Measurements from ENCODE around the gene MIPEP. TPM values are rescaled to one million over a fixed set of nuclear protein-coding genes. Genes with fewer than 3 reads are reported as not detected.

Gene MIPEP
- total RNA-seq, 1 experiment from 2014 or later = 37.4 TPM

- DNase-seq (ENCODE audit: low spot score) = no peak
- in situ Hi-C loops (cut with HindIII; ENCODE audit: low sequenced_read_pairs) = no loop called here
These were observed 30.7 kb downstream of the MIPEP start for GRCh38 chr13:23858546-23858945.

- peak; percentile 92 for DNase-seq (ENCODE audit: low spot score)
- in situ Hi-C loops (cut with HindIII; ENCODE audit: low sequenced_read_pairs) = no loop called here
These were observed 33.0 kb downstream of the MIPEP start for GRCh38 chr13:23856008-23856750.

- no peak for DNase-seq (ENCODE audit: low spot score)
- in situ Hi-C loops (cut with HindIII; ENCODE audit: low sequenced_read_pairs) = no loop called here
These were observed 33.8 kb downstream of the MIPEP start for GRCh38 chr13:23855360-23855759.

DNA sequence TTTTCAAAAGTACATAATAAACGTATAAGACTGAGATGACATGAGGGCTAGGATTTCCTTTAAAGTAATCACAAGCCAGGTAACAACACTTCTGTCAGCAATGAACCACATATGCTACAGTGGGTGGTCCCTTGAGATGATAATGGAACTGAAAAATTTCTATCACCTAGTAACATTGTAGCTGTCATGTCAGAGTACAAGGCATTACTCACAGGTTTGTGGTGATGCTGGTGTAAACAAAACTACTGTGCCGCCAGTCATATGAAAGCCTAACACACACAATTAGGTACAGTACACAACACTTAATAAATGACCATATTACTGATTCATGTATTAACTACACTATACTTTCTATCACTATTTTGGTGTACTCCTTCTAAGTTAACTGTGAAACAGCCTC is 36.8 kb downstream of the MIPEP start:
- no peak for DNase-seq (ENCODE audit: low spot score)
- in situ Hi-C loops (cut with HindIII; ENCODE audit: low sequenced_read_pairs) = no loop called here

GRCh38 chr13:23851106-23851505 is 38.1 kb downstream of the MIPEP start:
- DNase-seq (ENCODE audit: low spot score) = no peak
- in situ Hi-C loops (cut with HindIII; ENCODE audit: low sequenced_read_pairs) = no loop called here

DNA sequence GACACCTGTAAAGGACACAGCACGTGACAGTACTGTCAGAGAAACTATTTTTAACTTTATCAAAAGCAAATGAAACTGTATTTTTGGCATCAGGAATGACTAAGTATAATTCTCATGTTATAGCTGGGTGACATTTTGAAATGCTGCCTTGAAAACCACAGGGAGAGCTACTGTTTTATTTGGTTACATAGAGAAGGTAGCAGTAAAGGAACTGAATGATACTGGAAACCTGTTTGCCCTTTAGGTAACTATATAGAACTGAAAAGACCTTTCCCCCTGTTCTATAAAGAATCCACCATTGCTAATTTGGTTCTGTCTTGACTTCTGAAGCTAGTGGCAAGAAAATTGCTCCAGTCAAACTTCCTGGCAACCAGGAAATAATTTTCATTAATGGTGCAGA is 39.1 kb downstream of the MIPEP start:
- no peak for DNase-seq (ENCODE audit: low spot score)
- in situ Hi-C loops (cut with HindIII; ENCODE audit: low sequenced_read_pairs) = no loop called here

DNA sequence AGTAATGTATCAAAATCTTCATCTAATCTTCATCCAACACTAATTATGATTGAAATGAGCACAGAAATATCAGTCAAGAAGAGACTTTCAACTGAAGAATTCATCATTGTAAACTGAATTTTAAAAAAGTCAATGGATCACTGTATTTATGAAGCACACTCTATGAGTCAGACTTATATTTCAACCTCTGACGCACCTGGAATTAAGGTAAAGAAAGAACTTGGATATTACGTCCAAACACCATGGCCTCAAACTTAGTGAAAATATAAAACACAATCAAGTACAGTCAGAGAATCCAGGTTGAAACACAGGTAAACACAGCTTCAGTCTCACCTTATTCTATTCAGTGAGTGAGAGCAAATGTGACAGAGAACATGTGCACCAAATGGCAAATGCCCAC is 39.5 kb downstream of the MIPEP start:
- in situ Hi-C loops (cut with HindIII; ENCODE audit: low sequenced_read_pairs) = no loop called here
- DNase-seq (ENCODE audit: low spot score) = no peak

- no peak for DNase-seq (ENCODE audit: low spot score)
- in situ Hi-C loops (cut with HindIII; ENCODE audit: low sequenced_read_pairs) = no loop called here
These were observed 40.5 kb downstream of the MIPEP start for GRCh38 chr13:23848646-23849141.

DNA sequence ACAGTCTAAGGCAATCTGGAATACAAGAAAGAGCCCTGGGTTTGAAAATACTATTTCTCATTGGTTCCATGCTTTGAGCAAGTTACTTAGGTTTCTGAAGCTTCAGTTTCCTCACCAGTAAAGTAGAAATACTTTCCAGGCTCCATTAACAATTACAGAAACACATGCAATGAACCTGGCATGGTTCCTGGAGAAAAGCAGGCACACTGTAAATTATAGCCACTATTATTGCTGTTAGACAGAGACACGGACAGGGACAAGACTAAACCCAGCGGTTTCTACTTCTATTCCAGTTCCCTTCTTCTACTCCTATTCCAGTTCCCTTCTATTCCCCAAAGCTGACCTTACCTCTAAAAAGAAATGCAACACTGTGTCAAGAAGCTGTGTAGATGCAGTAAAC is 41.2 kb downstream of the MIPEP start:
- no peak for DNase-seq (ENCODE audit: low spot score)
- in situ Hi-C loops (cut with HindIII; ENCODE audit: low sequenced_read_pairs) = no loop called here

- no peak for DNase-seq (ENCODE audit: low spot score)
- in situ Hi-C loops (cut with HindIII; ENCODE audit: low sequenced_read_pairs) = no loop called here
These were observed 41.7 kb downstream of the MIPEP start for GRCh38 chr13:23847497-23847896.

DNA sequence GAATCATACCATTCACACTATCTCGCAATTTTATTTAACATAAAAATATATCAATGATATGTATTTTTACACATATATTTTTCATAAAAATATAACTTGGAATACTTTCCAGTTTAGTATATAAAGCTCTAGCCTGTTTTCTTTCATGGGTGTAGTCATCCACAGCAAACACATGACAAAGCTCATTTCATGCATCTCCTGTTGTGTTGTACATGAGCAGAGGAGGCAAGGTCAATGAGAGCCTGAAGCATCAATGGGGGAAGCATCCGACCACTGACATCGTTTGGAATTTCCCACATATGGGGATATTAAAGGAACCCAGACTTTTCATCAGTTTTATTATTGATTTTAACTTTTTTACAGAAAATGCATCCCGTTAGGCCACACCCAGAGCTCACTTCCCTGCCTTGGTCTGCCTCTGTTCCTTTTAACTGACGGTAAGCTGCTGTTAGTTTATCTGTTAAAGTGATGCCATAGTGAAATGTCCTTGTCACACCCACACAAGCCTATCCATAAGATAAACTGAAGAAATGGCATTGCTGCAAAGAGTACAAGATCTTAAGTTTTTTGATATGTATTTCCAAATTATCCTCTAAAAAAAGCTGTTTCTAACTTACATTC is 44.0 kb downstream of the MIPEP start:
- DNase-seq (ENCODE audit: low spot score) = no peak
- in situ Hi-C loops (cut with HindIII; ENCODE audit: low sequenced_read_pairs) = no loop called here

GRCh38 chr13:23844132-23844531 is 45.1 kb downstream of the MIPEP start:
- in situ Hi-C loops (cut with HindIII; ENCODE audit: low sequenced_read_pairs) = no loop called here
- DNase-seq (ENCODE audit: low spot score) = no peak

DNA sequence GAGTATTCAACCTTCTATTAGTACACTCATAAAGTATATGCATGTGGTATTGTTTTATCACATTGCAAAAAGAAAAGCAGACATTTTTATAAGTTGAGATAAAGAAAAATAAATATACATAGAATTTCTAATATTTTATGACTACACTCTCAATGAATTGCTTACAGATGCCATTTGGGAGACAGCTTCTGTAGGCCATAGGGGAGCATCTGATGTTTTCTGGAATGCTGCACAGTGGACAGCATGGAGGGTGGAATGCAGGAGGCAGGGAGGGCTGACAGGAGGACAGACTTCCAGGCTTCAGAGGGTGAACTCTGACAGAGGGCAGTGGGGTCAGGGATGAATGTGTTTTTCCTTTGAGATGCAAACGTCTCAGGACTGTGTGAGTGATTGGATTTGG is 45.8 kb downstream of the MIPEP start:
- no peak for DNase-seq (ENCODE audit: low spot score)
- in situ Hi-C loops (cut with HindIII; ENCODE audit: low sequenced_read_pairs) = no loop called here

DNA sequence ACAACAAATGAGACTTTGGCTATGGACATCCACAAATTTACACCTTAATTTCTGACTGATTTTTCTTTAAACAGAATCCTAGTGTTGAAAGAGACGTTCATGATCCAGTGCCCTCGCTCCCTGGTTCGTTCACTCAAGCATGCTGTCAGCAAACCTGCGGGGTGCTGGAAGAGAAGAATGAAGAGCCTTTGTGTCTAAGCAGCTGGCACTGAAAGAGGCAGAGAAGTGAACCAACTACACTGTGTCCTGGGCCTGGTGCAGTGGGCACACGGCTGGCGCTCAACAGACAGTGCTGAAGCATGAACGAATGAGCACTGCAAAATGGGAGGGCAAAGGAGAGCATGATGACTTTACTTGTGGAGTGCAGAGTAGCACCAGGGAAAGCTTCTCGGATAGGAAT is 46.8 kb downstream of the MIPEP start:
- peak; percentile 28 for DNase-seq (ENCODE audit: low spot score)
- in situ Hi-C loops (cut with HindIII; ENCODE audit: low sequenced_read_pairs) = no loop called here

DNA sequence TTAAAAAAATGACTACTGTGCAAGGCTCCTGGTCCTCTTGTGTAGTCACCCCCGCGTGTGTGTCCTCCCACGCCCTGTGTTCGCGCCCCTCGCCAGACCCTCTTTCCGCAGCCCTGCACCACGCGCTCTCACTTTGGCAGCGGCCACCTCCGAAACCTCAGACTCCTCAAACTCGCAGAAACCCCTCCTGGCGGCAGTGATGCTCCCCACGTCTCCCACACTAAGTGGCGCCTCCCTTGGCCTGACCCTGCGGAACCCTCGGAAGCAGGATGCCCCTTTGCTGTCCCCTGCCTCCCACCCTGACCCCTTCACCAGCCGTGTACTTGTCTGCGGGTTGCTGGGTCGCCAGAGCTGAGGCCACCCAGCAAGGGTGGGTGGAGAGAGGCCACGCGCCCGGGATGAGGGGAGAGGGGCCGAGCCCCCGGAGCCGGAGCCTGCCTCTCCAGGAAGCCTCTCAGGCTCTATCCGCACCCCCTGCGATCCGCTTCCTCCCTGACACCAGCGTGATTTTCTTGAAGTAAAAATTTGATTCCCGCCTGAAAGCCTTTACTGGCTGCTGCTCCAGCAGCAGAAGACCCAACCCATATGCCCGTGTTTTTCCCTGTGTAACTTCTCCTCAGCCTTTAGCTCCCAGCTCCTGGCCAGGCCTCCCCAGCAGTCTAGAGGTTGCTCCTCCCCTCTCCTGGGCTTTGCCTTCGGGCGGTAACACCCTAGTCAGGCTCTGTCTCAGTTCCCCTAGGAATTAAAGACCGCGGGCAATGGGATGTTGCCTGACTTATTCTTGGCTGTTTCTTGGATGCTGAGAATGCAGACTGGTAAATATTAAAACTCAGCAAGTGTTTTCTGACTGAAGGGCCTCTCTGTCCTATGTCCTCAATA is 55.2 kb downstream of the MIPEP start:
- no peak for DNase-seq (ENCODE audit: low spot score)
- in situ Hi-C loops (cut with HindIII; ENCODE audit: low sequenced_read_pairs) = no loop called here

- in situ Hi-C loops (cut with HindIII; ENCODE audit: low sequenced_read_pairs) = no loop called here
- DNase-seq (ENCODE audit: low spot score) = no peak
These were observed 60.3 kb downstream of the MIPEP start for GRCh38 chr13:23828866-23829265.

DNA sequence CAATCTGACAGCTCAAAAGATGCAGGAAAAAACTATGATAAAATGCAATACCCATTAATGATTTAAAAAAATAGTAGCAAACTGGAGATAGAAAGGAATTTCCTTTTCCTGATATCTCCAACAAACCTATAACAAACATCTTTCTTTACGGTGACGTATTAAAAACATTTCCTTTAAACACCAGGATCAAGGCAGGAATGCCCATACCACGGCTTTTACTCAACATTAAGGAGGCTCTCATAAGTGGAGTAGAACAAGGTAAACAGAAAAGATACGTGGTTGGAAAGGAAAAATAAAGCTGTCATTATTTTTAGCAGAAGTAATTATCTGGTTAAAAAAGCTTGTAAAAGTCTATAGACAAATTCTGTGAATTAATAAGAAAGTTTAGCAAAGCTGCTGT is 61.1 kb downstream of the MIPEP start:
- in situ Hi-C loops (cut with HindIII; ENCODE audit: low sequenced_read_pairs) = no loop called here

DNA sequence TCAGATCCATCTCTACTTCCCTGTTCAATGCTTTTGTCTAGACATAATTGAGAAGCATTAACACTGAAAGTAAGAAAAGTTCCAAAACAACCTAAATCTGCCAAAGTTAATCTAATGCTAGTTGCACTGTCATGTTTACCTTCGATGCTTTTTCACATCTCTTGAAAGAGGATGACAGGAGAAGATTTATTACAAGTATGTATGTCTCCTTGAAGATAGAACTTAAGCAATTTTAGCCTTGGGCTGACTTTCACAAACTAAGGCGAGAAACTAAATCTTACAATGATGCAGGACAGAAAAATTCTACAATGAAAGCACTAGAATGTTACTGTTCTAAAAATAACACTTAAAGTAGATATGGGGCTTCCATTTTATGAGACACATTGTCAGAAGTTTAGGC is 64.0 kb downstream of the MIPEP start:
- no peak for DNase-seq (ENCODE audit: low spot score)
- in situ Hi-C loops (cut with HindIII; ENCODE audit: low sequenced_read_pairs) = no loop called here

More for the DNA sequence above, 61.1 kb downstream of the MIPEP start:
- DNase-seq (ENCODE audit: low spot score) = no peak

GRCh38 chr13:23824371-23824770 is 64.8 kb downstream of the MIPEP start:
- in situ Hi-C loops (cut with HindIII; ENCODE audit: low sequenced_read_pairs) = no loop called here
- no peak for DNase-seq (ENCODE audit: low spot score)

- no peak for DNase-seq (ENCODE audit: low spot score)
- in situ Hi-C loops (cut with HindIII; ENCODE audit: low sequenced_read_pairs) = no loop called here
These were observed 66.9 kb downstream of the MIPEP start for GRCh38 chr13:23822252-23822824.
